LNCaP clone FGC (cell line): ENCODE data around the gene XPO4.
"Not testable (repeated sequence)": the region's sequence is repeated elsewhere in the genome, so short reads cannot be mapped to it uniquely, and the experiment has no call there.

Experiments
- DNase-seq: peaks from one replicate; pipeline ENCODE4 v3.0.0-alpha.2; 2011; ENCODE audit warnings: low read depth
- H3K4me3 ChIP-seq: 2 replicates; pipeline ENCODE4 v1.5.1; 2011; ENCODE audit warnings: mild to moderate bottlenecking, low read depth, low read length, control low read depth
- CTCF ChIP-seq: IDR thresholded peaks from 2 replicates; pipeline ENCODE4 v1.5.1; 2012; ENCODE audit warnings: mild to moderate bottlenecking; ENCODE audit not compliant: control insufficient read depth, insufficient read depth; ENCODE audit errors: extremely low read depth

The XPO4 gene

GRCh38 chr13:20767309-20767943 is 135.1 kb downstream of the XPO4 start:
- TF ChIP-seq CTCF: no peak
- no peak overlapping the region for H3K4me3 ChIP-seq
- DNase-seq: no peak

DNA sequence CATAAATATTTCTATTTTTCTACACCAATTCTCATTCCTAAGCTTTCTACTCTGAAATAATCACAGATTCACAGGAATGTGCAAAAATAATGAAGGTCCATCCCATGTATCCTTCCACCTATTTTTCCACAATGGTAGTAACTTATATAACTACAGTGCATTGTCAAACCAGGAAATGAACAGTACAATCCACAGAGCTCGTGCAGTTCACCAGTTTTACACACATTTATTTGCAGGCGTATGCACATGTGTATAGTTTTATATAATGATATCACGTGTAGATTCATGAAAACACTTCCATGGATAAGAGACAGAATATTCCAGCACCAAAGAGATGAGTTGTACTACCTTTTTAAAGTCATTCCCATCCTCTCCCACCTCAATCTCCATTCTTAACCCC is 141.7 kb downstream of the XPO4 start:
- no peak overlapping the region for H3K4me3 ChIP-seq
- no peak for TF ChIP-seq CTCF
- no peak for DNase-seq

DNA sequence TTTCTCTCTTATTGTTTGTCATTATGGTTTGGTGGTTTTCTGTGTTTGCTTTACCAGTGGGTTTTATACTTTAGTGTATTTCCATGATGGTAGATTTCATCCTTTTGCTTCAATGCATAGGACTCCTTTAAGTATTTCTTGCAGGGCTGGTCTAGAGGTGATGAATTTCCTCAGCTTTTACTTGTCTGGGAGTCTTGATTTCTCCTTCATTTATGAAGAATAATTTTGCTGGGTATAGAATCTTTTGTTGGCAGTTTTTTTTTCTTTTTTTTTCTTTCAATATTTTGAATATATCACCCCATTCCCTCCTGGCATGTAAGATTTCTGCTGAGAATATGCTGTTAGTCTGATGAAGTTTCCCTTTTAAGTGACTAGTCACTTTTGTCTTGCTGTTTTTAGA is 148.5 kb downstream of the XPO4 start:
- no peak overlapping the region for H3K4me3 ChIP-seq
- TF ChIP-seq CTCF: no peak
- DNase-seq: no peak

GRCh38 chr13:20749377-20749776 is 153.2 kb downstream of the XPO4 start:
- no peak for TF ChIP-seq CTCF
- no peak overlapping the region for H3K4me3 ChIP-seq
- no peak for DNase-seq

DNA sequence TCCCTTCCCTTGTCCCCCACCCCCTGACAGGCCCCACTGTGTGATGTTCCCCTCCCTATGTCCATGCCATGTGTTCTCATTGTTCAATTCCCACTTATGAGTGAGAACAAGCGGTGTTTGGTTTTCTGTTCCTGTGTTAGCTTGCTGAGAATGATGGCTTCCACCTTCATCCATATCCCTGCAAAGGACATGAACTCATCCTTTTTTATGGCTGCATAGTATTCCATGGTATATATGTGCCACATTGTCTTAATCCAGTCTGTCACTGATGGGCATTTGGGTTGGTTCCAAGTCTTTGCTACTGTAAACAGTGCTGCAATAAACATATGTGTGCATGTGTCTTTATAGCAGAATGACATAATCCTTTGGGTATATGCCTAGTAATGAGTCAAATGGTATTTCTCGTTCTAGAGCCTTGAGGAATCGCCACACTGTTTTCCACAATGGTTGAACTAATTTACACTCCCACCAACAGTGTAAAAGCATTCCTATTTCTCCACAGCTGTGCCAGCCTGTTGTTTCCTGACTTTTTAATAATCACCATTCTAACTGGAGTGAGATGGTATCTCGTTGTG is 158.6 kb downstream of the XPO4 start:
- H3K4me3 ChIP-seq: not testable (repeated sequence)
- peak; percentile 4 for DNase-seq

GRCh38 chr13:20740021-20740420 is 162.5 kb downstream of the XPO4 start:
- no peak for TF ChIP-seq CTCF

DNA sequence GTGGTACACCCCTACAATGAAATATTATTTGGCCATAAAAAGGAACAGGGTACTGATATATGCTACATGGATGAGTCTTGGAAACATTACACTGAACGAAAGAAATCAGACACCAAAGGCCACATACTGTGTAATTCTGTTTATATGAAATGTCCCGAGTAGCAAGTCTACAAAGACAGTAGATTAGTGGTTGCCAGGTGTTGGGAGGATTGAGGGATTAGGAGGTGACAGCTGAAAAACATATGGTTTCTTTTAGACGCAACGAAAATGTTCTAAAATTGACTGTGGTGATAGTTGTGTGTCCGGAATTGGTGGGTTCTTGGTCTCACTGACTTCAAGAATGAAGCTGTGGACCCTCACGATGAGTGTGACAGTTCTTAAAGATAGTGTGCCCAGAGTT is 163.9 kb downstream of the XPO4 start:
- no peak for DNase-seq
- no peak for TF ChIP-seq CTCF
- no peak overlapping the region for H3K4me3 ChIP-seq

More at GRCh38 chr13:20740021-20740420, 162.5 kb downstream of the XPO4 start:
- H3K4me3 ChIP-seq: no peak overlapping the region
- DNase-seq: no peak
